ENCODE results near the gene UROS. TPM values are rescaled to one million over a fixed set of nuclear protein-coding genes. Genes with fewer than 3 reads are reported as not detected.

UROS gene
- total RNA-seq, 4 donors from 2014 or later: 24.0 to 29.2 (median 27.5) TPM

DNA sequence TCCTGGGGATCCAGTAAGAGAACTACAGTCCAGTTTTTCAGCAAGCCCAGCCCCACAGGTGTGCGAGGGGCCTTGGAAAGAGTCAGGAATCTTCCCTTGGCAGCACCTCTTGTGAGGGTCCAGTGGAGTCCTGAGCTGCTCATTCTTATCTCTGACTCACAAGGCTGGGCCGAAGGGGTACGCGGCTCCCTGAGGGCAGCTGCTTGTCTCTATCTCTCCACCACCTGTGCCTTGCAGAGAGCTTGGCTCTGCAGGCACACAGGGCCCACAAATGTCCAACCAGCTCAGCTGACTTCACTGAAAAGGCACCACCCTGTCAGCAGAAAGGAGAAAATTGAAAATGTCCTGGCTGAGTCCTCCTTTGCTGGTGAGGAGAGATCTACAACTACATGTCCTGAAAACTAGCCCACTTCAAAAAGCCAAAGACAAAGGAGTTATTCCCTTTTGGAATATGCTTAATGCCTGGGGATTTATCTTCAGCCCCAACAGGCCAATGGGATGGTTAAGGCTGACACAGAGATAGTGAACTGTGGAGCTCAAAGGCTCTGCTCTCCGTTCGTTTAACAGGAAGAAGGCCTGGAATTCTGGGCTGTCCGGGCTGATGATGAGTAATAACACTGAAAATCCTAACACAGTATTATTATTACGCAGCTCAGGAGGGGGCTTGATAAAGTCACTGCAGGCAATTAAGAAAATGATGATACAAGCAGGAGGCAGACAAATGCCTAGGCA, 23.4 kb downstream of the UROS start:
- WGBS, 2 donors: 88 to 93% methylated on average over 8 of the region's 8 CpGs
- TF ChIP-seq, protein P1, sequence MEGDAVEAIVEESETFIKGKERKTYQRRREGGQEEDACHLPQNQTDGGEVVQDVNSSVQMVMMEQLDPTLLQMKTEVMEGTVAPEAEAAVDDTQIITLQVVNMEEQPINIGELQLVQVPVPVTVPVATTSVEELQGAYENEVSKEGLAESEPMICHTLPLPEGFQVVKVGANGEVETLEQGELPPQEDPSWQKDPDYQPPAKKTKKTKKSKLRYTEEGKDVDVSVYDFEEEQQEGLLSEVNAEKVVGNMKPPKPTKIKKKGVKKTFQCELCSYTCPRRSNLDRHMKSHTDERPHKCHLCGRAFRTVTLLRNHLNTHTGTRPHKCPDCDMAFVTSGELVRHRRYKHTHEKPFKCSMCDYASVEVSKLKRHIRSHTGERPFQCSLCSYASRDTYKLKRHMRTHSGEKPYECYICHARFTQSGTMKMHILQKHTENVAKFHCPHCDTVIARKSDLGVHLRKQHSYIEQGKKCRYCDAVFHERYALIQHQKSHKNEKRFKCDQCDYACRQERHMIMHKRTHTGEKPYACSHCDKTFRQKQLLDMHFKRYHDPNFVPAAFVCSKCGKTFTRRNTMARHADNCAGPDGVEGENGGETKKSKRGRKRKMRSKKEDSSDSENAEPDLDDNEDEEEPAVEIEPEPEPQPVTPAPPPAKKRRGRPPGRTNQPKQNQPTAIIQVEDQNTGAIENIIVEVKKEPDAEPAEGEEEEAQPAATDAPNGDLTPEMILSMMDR (IDR thresholded peaks at IDR 0.05): no peak
- TF ChIP-seq POLR2A (IDR thresholded peaks at IDR 0.05): no peak
- intact Hi-C loops (cut with DNase I; ENCODE audit: low total_unique reads): no loop called here
- H3K4me3 ChIP-seq (ENCODE audit: low read depth, poor library complexity, severe bottlenecking): no peak overlapping the region
- DNase-seq (ENCODE audit: low spot score in 2 of 2): no peak

DNA sequence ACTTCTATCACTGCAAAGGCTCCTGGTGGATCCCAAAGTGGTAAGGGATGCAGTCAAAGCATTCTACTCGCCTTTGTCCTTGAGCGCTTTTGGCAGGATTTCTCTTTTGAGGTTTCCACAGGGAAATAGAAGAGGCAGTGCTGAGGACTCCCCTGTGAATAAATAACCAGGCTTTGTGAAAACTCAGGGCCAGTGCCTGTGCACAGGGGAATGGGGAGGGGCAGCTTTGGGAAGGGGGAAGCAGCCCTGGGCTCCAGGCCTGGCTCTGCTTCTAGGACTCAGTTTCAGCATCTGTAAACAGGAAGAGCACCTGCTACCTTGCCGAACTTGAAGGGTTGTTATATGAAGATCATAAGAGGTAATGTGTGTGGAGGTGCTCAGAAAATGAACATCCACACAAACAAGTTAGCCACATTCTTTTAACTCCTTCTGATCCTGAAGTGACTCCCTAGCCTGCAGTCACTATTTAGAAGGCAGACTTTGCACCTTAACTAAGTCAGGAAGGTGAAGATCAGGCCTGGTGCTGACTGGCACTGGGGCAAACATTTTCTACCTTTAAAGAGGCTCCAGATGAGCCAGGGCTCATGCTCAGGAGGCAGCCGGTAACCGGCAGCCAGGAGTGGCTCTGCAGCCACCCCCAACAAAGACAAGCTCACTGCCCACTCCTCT, 24.9 kb downstream of the UROS start:
- intact Hi-C loops (cut with DNase I; ENCODE audit: low total_unique reads): no loop called here
- TF ChIP-seq, protein P1 (IDR thresholded peaks at IDR 0.05): no peak
- no peak for TF ChIP-seq POLR2A (IDR thresholded peaks at IDR 0.05)
- no peak for DNase-seq (ENCODE audit: low spot score in 2 of 2)
- H3K4me3 ChIP-seq (ENCODE audit: low read depth, poor library complexity, severe bottlenecking): no peak overlapping the region
- 50 to 62% methylated on average over 5 of the region's 5 CpGs for WGBS, 2 donors

DNA sequence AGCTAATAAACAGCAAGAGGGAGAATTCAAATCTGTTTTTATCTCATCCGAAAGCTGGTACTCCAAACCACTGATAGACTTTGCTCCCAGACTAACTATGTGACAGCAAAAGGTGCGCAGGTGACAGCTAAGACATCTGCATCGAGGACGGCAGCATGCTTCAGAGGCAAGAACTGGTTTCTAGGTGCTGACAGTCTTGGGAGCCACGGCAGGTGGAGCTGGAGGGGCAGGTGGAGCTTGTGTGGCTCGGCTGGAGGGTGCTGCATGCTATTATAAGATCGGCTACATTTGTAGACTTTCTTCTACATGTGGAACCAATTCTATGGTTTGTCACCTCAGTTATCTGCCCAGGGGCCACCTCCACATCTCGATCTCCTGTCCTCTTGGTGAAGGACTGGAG, 25.6 kb downstream of the UROS start:
- TF ChIP-seq POLR2A (IDR thresholded peaks at IDR 0.05): no peak
- TF ChIP-seq, protein P1 (IDR thresholded peaks at IDR 0.05): no peak
- WGBS, 2 donors: 85 to 91% methylated on average over 8 of the region's 8 CpGs
- no peak overlapping the region for H3K4me3 ChIP-seq (ENCODE audit: low read depth, poor library complexity, severe bottlenecking)
- intact Hi-C loops (cut with DNase I; ENCODE audit: low total_unique reads): no loop called here
- DNase-seq (ENCODE audit: low spot score in 2 of 2): no peak

DNA sequence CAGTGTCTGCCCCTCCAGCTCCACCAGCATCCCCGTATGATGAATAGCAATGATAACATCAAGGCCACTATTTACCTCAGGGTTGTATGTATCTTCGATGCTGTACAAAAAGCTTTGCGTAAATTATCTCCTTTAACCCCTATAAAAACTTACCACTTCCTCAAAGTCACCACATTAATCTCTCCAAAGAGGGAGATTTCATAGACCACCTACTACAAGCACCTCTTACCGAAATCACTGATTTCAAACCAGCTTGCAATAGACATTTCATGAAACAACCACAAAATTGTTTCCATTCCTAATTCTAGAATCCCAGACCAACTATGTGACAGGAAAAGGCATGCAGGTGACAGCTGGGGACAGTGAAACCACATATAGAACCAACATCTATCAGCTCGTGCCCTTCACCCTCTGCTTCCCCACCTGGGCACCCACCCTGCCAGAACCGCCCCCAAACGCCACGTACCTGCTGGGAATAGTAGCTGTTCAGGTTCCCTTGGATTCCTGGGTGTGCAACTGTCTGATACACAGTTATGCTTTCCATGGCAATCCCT, 27.3 kb downstream of the UROS start:
- H3K4me3 ChIP-seq (ENCODE audit: low read depth, poor library complexity, severe bottlenecking): no peak overlapping the region
- whole genome bisulfite sequencing, 2 donors: 80 to 89% methylated on average over 8 of the region's 8 CpGs
- TF ChIP-seq, protein P1 (IDR thresholded peaks at IDR 0.05): no peak
- TF ChIP-seq POLR2A (IDR thresholded peaks at IDR 0.05): no peak
- intact Hi-C loops (cut with DNase I; ENCODE audit: low total_unique reads): no loop called here
- DNase-seq (ENCODE audit: low spot score in 2 of 2): no peak

DNA sequence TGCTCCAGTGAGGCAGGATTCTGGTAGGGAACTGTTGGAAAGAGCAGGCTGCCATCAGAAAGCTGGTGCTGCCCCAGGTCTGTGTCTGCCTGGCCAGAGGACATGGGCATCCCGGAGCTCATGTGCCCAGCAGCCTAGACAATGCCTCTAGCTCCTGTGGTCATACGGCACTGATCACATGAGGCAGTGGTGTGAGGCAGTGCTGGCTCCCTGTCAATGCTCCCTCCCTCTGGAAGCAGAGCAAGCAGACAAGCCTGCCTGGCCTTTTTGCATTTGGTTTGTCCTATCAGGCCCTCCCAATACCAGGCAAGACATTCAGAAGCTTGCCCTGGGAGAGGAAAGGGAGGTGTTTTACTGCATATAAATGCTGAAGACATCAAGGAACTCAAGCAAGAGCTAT, 27.9 kb downstream of the UROS start:
- DNase-seq (ENCODE audit: low spot score in 2 of 2): no peak
- H3K4me3 ChIP-seq (ENCODE audit: low read depth, poor library complexity, severe bottlenecking): no peak overlapping the region
- intact Hi-C loops (cut with DNase I; ENCODE audit: low total_unique reads): no loop called here
- no peak for TF ChIP-seq POLR2A (IDR thresholded peaks at IDR 0.05)
- TF ChIP-seq, protein P1 (IDR thresholded peaks at IDR 0.05): no peak
- 83 to 90% methylated on average over 2 of the region's 2 CpGs for WGBS, 2 donors
